Adrenal gland (tissue), 5 donors: ENCODE results near the gene CTU2.

ENCODE experiments used
- POLR2A ChIP-seq, 2 donors: fragments of 450-650 bp; IDR thresholded peaks; one replicate each; pipeline ENCODE4 v1.6.1; 2017; ENCODE audit warnings: antibody characterized with exemption in 2 of 2, mild to moderate bottlenecking in 2 of 2, moderate library complexity in 1 of 2
- TF ChIP-seq, protein P1 (sequence below), 6 experiments: fragments of 450-650 bp in 4 of 6; fragments of 200-600 bp in 2 of 6; sonication (generic) in 1 of 6; IDR thresholded peaks; 1 replicate in 5 of 6; 2 replicates in 1 of 6; pipeline versions ENCODE4 v1.5.1 to v1.8.0; 2016 to 2021; ENCODE audit warnings: antibody characterized with exemption in 6 of 6, mild to moderate bottlenecking in 2 of 6, moderate library complexity in 1 of 6
- donor health status: DM: no; HTN: no; CAD: no.

DNA sequence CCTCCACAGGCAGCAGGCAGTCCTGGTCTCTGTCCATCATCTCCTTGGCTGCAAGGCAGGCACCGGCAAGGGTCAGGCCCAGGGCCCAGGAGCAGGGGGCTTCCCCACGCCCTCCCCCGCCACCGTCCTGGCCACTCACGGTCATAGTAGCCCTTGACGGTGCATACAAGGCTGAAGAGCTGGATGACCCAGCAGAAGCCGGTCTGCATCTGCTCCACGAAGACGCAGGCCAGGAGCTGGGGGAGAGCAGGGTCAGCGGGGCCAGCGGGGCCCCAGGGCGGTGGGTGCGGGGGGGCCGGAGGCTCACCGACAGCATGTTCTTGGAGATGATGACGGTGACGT is 20.1 kb downstream of the CTU2 start:
- TF ChIP-seq, protein P1, sequence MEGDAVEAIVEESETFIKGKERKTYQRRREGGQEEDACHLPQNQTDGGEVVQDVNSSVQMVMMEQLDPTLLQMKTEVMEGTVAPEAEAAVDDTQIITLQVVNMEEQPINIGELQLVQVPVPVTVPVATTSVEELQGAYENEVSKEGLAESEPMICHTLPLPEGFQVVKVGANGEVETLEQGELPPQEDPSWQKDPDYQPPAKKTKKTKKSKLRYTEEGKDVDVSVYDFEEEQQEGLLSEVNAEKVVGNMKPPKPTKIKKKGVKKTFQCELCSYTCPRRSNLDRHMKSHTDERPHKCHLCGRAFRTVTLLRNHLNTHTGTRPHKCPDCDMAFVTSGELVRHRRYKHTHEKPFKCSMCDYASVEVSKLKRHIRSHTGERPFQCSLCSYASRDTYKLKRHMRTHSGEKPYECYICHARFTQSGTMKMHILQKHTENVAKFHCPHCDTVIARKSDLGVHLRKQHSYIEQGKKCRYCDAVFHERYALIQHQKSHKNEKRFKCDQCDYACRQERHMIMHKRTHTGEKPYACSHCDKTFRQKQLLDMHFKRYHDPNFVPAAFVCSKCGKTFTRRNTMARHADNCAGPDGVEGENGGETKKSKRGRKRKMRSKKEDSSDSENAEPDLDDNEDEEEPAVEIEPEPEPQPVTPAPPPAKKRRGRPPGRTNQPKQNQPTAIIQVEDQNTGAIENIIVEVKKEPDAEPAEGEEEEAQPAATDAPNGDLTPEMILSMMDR (IDR thresholded peaks at IDR 0.05), result no peak
- no peak for TF ChIP-seq POLR2A (IDR thresholded peaks at IDR 0.05)
